ACHN (cell line): ENCODE results near the gene SLC35A2.
A peak's percentile ranks its signal among the peaks of the same experiment; 100 is the strongest.

Experiments used
- DNase-seq: peaks from one replicate; pipeline ENCODE4 v3.0.0-alpha.2; 2015
- in situ Hi-C: cut with HindIII; loops from 2 replicates; pipeline ENCODE4 v1.10.0; 2017; ENCODE audit warnings: low sequenced_read_pairs, low pct_ligation_motif_present, low pct_unique_long_range_greater_than_20kb

Gene SLC35A2

GRCh38 chrX:48934581-48935300 is 23.3 kb upstream of the SLC35A2 start:
- in situ Hi-C loops, result no loop called here
- no peak for DNase-seq

GRCh38 chrX:48933757-48934156 is 22.3 kb upstream of the SLC35A2 start:
- in situ Hi-C loops, result no loop called here
- DNase-seq, result no peak

GRCh38 chrX:48927736-48928382 is 16.4 kb upstream of the SLC35A2 start:
- in situ Hi-C loops, result no loop called here

GRCh38 chrX:48927123-48927522 is 15.7 kb upstream of the SLC35A2 start:
- in situ Hi-C loops, result no loop called here

More at GRCh38 chrX:48927736-48928382, 16.4 kb upstream of the SLC35A2 start:
- DNase-seq, result no peak

GRCh38 chrX:48924270-48924669 is 12.8 kb upstream of the SLC35A2 start:
- in situ Hi-C loops, result no loop called here
- DNase-seq, result no peak

More at GRCh38 chrX:48927123-48927522, 15.7 kb upstream of the SLC35A2 start:
- DNase-seq, result no peak

- in situ Hi-C loops, result no loop called here
- DNase-seq, result no peak
Observed at GRCh38 chrX:48923771-48924170, 12.3 kb upstream of the SLC35A2 start.

- in situ Hi-C loops, result no loop called here
Observed at GRCh38 chrX:48920718-48921104, 9.3 kb upstream of the SLC35A2 start.

GRCh38 chrX:48919947-48920717 is 8.7 kb upstream of the SLC35A2 start:
- in situ Hi-C loops, result no loop called here

More at GRCh38 chrX:48920718-48921104, 9.3 kb upstream of the SLC35A2 start:
- DNase-seq, result no peak

GRCh38 chrX:48919360-48919841 is 8.0 kb upstream of the SLC35A2 start:
- in situ Hi-C loops, result no loop called here
- peak; percentile 24 for DNase-seq

More at GRCh38 chrX:48919947-48920717, 8.7 kb upstream of the SLC35A2 start:
- no peak for DNase-seq

- in situ Hi-C loops, result no loop called here
- peak; percentile 89 for DNase-seq
Observed at GRCh38 chrX:48918643-48919340, 7.3 kb upstream of the SLC35A2 start, which contains the start of gene PIM2. Gene PIM2, minus strand, starts transcription at chrX:48919024. Its CDS starts 190 bp downstream, at chrX:48918834.

- no peak for DNase-seq
- in situ Hi-C loops, result no loop called here
Observed at GRCh38 chrX:48918301-48918642, 6.8 kb upstream of the SLC35A2 start.

- peak; percentile 80 for DNase-seq
- in situ Hi-C loops, result no loop called here
Observed at GRCh38 chrX:48917139-48918001, 5.9 kb upstream of the SLC35A2 start.

GRCh38 chrX:48914593-48915493 is 3.4 kb upstream of the SLC35A2 start:
- in situ Hi-C loops, result no loop called here
- no peak for DNase-seq

GRCh38 chrX:48913605-48914366 is 2.3 kb upstream of the SLC35A2 start:
- in situ Hi-C loops, result no loop called here
- no peak for DNase-seq

- in situ Hi-C loops, result no loop called here
- DNase-seq, result peak; percentile 6
Observed at GRCh38 chrX:48910926-48911411, 477 bp downstream of the SLC35A2 start.

- in situ Hi-C loops, result no loop called here
- no peak for DNase-seq
Observed at GRCh38 chrX:48909703-48910294, 1.6 kb downstream of the SLC35A2 start.
